HG03565 (cell line): ENCODE results near the gene ARVCF.

ENCODE experiments used
- ATAC-seq: cut with Tn5 transposase; IDR thresholded peaks from one replicate; pipeline ENCODE4 v1.9.1; 2021; ENCODE audit warnings: mild to moderate bottlenecking, moderate library complexity; ENCODE audit not compliant: unreplicated experiment

Gene ARVCF

DNA sequence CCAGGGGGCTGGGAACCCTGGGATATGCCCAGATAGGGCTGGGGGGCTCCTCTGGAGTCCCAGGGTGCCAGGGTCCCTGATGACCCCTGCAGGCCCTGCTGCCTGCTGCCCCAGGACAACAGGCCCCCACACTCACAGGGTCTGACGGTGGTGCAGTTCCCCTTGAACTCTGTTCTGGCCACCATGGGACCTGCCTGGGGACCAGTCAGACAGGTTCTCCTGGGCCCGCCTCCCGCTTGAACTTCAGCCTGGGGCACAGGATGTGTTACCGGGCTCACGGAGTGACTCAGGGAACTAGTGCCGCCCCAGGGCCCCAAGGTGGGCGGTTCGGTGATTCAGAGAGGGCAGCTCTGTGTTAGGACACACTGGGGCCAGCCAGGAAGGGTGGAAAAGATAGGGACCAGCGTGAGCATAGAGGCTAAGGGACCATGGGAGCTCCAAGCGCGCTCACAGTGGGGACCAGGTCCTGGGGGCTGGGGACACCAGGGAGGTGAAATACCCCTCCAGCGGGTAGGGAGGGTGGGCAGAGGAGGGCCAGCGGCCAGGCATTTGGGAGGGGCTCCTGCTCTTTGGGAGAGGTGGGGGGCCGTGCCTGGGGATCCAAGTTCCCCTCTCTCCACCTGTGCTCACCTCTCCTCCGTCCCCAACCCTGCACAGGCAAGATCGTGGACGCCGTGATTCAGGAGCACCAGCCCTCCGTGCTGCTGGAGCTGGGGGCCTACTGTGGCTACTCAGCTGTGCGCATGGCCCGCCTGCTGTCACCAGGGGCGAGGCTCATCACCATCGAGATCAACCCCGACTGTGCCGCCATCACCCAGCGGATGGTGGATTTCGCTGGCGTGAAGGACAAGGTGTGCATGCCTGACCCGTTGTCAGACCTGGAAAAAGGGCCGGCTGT, 53.5 kb downstream of the ARVCF start:
- no peak for ATAC-seq

DNA sequence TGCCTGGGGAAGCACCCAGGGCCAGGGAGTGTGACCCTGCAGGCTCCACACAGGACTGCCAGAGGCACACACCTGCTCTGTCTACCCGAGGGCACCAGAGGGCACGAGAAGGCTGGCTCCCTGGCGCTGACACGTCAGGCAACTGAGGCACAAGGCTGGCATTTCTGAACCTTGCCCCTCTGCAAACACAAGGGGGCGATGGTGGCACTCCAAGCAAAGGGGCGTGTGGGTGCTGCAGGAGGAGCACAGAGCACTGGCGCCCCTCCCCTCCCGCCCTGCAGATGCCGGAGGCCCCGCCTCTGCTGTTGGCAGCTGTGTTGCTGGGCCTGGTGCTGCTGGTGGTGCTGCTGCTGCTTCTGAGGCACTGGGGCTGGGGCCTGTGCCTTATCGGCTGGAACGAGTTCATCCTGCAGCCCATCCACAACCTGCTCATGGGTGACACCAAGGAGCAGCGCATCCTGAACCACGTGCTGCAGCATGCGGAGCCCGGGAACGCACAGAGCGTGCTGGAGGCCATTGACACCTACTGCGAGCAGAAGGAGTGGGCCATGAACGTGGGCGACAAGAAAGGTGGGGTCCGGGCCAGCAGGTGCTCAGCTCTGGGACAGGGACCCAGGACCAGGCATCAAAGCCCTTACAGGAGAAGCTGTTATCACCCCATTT, 54.2 kb downstream of the ARVCF start:
- no peak for ATAC-seq

DNA sequence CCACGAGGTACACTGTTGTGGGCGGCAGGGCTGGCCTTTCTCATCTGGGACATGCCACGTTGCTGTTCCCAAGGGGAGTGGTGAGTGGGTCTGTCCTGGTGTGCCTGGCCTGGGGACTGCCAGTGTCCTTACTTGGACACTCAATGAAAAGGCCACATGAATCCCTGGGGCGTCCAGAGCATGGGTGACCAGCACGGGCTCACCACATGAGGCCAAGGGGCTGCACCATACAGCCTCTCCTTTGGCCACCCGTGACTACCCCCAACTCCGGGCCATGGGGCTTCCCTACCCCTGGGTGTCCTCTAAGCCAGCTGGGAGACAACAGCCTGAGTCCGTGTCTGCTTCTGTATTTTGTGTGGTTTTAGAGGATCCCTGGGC, 54.8 kb downstream of the ARVCF start:
- ATAC-seq: no peak

DNA sequence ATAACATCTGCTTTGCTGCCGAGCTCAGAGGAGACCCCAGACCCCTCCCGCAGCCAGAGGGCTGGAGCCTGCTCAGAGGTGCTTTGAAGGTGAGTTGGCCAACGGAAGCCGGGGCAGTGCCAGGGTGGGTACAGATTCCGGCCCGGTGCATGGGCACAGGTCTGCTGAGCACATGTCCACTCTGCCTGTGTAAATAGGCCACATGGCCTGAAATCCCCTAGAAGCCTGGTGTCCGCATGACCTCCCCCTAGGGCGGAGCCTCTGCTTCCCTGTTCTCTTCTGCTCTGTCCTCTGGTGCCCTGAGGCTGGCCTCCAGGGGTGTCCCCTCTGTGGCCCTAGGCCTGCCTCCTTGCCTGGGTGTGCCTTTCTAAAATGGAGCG, 55.4 kb downstream of the ARVCF start:
- ATAC-seq: no peak

DNA sequence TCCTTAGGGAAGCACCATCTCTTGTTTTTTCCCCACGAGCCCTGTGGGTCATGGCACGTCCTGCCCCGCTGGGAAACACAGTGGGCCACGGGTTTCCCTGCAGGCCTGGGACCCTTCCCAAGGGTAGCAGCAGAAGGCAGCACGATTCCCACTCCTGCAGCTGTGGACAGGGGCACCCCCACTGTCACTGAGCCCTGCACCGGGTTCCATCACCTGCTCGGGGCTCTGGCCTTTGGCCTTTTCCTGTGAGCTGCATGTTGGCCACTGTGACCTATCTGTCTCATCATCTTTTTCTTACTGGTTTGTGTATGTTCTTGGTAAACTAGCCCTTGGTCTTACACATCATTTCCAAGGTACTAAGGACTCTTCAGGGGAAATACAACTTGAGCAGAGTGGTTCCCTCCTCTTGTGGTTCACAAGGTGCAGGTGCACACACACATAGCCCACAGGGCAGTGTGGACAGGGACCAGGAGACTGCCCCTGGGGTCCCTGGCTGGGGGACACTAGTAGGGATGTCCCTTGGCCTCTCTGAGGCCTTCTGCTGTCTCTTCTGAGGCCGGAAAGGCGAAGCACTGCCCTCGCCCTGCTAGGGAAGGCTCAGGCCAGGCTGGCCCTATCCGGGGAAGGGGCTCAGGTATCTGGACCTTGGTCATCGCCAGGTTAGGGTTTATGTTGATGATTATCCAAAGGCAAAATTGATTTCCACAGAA, 56.0 kb downstream of the ARVCF start:
- no peak for ATAC-seq

DNA sequence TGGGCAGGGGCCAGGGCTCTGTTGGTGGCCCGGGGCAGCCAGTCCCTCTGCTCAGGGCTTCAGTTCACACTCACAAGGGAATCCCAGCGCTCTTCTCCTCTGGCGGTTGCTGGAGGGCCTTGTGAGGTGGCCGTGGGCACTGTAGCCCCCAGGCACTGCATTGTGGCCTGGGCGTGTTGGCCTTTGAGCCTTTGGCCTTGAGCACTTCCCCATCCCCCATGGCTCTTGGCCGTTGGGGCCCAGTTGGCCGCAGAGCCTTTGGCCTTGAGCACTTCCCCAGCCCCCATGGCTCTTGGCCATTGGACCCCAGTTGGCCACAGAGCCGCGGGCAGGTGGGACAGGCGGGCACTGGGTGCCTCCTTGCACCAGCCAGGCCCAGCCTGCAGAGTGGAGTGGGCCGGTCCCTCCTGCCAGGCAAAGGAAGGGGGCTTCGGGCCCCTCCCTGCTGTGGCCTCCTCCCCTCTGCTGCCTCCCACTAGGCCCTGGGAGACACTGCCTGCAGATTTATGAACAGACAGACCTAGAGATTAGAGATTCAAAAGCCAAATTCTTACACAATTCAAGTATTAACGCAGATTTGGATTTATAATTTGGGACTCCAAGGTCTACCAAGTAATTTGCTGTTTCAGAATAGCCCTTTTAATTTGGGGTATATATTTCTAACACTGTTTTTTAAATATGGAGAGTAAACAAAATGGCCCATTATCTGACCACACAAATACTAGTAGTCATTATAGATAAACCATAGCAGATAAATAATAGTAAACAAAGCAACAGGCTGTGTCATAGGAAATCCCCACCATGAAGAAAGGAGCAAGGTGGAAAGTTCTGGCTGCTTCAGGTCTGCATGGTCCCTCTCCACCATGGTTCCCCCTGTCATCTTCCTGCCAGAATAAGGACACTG, 56.8 kb downstream of the ARVCF start:
- no peak for ATAC-seq

DNA sequence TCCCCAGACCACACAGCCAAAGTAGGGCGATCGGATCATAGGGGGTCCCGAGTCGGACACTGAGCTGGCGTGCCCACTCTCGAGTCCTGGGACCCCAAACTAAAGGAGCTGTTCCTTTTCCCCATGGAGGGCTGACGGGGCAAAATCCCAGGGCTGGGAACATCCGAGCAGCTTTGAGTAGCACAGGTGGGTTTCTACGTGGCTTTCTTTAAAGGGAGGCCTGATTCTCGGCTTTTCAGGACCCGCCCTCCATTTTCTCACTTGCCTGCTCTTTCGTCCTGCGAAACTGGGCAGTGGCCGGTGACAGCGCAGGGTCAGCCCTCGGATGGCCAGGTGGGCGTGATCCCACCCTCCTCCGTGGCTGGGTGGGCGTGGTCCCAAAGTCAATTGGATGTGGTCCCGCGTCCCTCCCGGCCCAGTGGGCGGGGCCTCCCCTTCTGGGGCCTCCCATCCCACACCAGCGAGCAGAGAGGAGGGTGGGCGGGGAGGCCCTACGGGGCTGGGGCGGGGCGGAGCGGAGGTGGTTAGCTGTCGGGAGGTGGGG, 57.5 kb downstream of the ARVCF start:
- ATAC-seq: no peak

DNA sequence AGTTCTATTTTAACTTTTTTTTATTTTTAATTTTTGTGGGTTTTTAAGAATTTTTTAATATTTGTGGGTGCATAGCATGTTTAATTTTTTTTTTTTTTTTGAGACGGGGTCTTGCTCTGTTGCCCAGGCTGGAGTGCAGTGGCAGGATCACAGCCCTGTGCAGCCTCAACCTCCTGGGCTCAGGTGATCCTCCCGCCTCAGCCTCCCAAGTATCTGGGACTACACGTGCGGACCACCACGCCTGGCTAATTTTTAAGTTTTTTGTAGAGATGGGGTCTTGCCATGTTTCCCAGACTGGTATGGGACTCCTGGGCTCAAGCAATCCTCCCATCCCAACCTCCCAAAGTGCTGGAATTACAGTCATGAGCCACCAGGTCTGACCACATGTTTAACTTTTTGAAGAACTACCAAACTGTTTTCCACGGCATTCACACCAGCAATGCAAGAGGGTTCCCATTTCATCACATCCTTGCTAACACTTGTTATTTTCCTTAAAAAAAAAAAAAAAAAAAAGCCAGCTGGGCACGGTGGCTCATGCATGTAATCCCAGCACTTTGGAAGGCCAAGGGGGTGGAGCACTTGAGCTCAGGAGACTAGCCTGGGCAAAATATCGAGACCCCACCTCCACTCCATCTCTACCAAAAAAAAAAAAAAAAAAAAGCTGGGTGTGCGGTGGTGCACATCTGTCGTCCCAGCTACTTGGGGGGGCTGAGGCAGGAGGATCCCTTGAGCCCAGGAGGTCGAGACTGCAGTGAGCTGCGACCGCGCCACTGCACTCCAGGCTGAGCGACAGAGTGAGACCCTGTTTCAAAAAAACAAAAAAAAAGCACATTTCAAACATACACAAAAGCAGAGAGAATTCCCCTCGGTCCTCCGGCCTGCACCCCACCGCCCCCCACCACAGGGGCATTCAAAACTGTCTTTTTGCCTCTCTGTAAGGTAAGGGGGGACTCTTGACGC, 58.3 kb downstream of the ARVCF start:
- no peak for ATAC-seq

DNA sequence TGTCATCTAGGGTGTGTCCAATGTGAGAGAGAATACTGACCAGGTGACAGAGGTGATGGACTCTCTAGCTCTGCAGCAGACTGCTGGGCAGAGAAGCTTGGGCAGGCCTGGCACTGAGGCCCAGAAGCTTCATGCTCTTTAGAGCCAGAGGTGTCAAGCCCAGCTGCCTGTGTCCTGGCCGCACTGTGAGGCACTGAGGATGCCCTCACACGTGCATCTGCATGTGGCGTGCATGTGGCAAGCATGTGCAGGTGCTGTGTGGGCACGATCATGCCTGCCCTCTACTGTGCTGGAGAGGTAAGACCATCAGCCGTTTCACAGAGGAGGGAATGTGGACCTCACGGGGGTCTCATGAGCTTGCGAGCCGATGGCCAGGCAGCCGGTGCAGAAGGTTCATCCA, 59.2 kb downstream of the ARVCF start:
- ATAC-seq: no peak

DNA sequence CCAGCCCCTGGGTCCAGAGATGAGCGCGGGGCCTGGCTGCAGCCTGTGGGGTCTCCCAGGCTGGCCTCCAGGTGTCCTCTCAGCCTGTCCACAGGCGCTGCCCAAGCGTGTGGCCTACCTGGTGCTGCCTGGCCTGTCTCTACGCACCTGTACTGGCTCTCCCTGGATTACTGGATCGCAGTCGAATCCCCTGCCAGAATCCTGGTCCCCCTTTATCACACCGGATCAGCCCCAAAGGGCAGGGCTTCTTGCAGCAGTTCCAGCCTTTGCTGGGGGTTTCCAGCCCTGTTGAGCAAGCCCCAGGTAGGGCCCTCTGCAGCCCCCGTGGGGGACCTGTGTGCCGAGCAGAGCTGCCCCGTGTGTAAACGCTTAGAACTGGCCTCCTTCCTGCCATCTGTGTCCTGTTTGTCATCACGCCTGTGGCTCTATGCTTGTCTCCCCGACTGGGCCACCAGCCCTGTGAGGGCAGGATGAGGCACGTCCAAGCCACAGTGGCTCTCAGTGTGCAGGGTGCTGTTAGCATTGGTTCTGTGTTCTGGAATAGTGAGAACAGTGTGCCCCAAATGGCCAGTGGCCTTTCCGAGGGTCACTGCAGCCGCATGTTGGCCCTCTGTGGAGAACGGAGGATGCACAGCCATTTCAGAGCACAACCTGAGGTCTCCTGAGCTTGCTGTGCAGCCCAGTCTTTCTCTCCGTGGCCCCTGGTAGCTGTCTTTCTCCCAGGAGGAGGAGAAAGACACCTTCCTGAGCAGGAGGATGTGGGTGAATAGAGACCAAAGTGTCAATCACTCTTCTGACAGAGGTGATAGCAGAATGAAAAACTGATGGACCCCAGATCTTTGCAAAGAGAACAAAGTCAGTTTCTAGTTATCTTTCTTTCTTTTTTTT, 61.1 kb downstream of the ARVCF start:
- ATAC-seq: no peak

DNA sequence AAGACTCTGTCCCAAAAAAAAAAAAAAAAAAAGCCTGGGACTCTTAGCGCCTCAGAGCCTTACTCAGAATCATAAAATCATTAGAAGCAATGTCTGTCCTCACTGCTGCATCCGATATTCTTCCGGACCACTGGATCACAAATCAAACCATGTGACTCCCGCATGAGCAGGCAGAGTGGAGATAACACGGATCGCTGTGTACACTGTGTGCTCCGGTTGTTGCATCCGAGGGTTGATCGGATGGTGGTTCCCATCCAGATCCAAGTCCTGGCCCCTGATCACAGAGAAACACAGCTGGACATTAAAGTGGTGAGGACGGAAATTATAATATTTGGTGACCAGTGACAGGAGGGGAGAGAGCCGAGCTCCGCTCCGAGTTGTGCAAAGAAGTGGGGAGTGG, 65.3 kb downstream of the ARVCF start:
- ATAC-seq: no peak

DNA sequence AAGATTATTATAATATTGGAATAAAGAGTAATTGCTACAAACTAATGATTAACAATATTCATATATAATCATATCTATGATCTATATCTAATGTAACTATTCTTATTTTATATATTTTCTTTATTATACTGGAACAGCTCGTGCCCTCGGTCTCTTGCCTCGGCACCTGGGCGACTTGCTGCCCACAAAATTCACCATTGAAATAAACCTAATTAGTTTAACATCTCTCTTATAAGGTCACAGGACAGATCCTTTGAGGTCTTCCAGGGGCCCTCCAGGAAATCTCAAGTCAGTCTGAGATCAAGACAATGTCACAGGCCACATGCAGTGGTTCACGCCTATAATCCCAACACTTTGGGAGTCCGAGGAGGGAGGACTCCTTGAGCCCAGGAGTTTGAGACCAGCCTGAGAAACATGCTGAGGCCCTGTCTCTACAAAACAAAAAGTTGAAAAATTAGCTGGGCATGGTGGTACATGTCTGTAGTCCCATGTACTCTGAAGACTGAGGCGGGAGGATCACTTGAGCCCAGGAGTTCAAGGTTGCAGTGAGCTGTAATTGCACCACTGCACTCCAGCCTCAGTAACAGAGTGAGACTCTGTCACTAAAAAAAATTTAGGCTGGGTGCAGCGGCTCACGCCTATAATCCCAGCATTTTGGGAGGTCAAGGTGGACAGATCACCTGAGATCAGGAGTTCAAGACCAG, 68.4 kb downstream of the ARVCF start:
- no peak for ATAC-seq

DNA sequence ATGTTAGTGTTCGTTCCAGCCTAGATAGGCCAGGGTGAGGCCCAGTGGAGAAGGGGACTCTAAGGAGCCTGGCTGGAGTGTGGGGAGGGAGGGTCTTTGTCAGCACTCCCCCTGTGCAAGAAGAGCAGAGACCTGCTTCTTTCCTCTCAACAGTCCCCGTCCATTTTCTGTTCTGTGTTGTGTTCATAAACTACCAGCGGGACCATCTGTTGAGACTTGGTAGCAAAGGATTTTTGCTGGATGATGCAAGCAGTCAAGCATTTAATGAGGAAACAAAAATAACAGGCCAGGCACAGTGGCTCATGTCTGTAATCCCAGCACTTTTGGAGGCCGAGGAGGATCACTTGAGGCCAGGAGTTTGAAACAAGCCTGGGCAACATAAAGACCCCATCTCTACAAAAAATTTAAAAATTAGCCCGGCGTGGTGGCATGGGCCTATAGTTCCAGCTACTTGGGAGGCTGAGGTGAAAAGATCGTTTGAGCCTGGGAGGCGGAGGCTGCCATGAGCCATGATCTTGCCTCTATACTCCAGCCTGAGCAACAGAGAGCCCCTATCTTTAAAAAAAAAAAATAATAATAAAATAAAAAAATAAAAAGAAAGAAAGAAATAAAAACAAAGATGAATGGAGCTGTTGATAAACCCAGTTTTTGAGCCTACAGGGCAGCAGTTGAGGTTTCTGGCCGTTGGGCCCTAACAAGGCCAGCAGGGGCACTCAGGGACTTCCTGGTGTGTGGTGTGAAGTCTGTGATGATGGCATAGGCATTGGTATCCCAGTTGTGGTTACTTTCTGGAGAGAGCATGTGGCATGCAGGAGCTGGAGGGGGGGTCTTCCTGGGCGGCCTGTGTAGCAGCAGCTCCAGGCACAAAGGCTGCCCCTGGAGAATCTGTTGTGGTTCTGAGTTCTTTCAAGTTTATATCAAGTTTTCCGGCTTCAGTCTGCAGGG, 73.3 kb downstream of the ARVCF start:
- no peak for ATAC-seq

DNA sequence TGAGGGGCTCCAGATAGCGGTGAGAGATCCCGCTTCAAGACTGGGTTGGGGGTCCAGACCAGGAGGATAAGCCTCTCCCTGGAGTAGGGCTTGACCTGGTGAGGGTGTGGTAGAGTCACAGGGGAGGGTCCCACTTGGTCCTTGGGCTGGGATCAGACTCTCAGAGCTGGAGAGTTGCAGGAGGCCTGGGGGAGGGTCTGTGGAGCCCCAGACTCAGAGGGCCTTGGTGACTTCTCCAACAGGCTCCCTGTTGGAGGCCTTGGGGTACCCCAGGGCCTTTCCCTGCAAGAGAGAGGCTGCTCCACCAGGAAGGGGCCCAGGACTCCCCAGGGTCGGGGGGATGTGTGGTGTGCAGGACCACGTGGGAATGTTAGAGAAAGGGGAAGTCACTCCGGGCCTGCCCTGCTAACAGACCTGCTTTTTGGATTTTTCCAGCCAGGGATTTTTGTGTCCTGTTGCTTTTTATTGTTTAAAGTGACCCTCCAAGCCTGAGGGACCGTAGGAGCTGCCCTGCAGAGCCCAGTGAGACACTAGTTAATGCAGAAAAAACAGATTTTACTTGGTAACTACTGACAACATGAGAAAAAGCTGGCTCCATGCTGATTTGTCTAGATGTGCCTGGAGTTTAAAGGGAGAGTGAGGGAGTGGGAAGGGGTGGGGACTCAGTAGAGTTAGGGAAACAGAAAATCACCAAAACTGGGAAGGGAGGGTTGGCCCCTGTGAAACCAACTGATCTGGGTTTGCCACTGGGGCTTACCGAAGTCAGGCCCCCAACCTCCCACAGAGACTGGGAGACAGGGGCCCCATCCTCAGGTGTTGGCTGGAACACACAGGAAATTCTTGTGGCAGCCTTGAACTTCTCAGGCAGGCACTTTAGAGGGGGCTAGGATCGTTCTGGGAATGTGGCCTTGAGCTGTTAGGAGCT, 74.2 kb downstream of the ARVCF start:
- ATAC-seq: no peak

DNA sequence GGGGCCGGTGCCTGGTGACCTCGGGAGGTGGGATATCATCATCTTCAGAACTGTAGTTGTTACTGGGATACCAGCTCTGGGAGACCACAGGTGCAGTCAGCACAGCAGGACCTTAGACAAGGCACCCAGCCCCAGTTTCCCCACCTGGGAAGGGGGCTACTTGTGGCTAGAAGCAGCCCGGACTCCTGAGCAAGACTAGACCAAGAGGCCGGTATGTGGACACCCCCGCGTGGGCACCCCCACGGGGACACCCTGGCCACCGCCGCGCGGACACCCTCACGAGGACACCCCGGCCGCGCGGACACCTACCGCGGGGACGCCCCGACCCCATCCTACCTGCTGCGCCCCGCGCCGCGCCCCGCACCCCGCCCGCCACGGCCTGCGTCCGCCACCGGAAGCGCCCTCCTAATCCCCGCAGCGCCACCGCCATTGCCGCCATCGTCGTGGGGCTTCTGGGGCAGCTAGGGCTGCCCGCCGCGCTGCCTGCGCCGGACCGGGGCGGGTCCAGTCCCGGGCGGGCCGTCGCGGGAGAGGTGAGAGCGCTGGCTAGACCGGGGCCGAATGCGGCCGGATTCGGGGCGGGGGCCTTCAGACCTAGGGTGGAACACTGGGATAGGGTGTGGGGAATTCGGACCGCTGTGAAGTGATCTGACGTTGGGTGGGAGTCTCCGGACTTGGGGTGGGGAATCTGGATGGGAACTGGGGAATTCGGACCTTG, 75.1 kb downstream of the ARVCF start, which contains the start of the genes COMT and TXNRD2:
Gene COMT (plus strand): TSS at position 408 of the 718 bp plus-strand sequence. CDS start 20,755 bp downstream, outside the sequence.
Gene TXNRD2 (minus strand): TSS at position 454 of the 718 bp plus-strand sequence. CDS start 15 bp downstream, at position 439.
- no peak for ATAC-seq
